Glomerular visceral epithelial cell (primary cell): ENCODE results near the gene PJA1.
A peak's percentile ranks its signal among the peaks of the same experiment; 100 is the strongest.

Source experiments
- DNase-seq: peaks from one replicate; pipeline ENCODE4 v3.0.0-alpha.2; 2016; ENCODE audit errors: extremely low spot score

The PJA1 gene

GRCh38 chrX:69165087-69165651 is at the start of gene PJA1:
TSS of gene PJA1 (minus strand) at chrX:69165453. CDS start at chrX:69163073, 2,380 bp downstream.
- peak; percentile 67 for DNase-seq

- DNase-seq = no peak
Observed at GRCh38 chrX:69214463-69214862, 49.2 kb upstream of the PJA1 start.

GRCh38 chrX:69211701-69212100 is 46.4 kb upstream of the PJA1 start:
- no peak for DNase-seq

- no peak for DNase-seq
Observed at GRCh38 chrX:69210581-69210980, 45.3 kb upstream of the PJA1 start.

GRCh38 chrX:69207216-69207615 is 42.0 kb upstream of the PJA1 start:
- DNase-seq = no peak

- DNase-seq = no peak
Observed at GRCh38 chrX:69203638-69204037, 38.4 kb upstream of the PJA1 start.

GRCh38 chrX:69197690-69198089 is 32.4 kb upstream of the PJA1 start:
- no peak for DNase-seq

GRCh38 chrX:69196666-69197065 is 31.4 kb upstream of the PJA1 start:
- DNase-seq = no peak

GRCh38 chrX:69195810-69196209 is 30.6 kb upstream of the PJA1 start:
- no peak for DNase-seq

GRCh38 chrX:69195192-69195591 is 29.9 kb upstream of the PJA1 start:
- no peak for DNase-seq

- DNase-seq = no peak
Observed at GRCh38 chrX:69192603-69193002, 27.4 kb upstream of the PJA1 start.

- no peak for DNase-seq
Observed at GRCh38 chrX:69189576-69190371, 24.5 kb upstream of the PJA1 start.

- no peak for DNase-seq
Observed at GRCh38 chrX:69186651-69187050, 21.4 kb upstream of the PJA1 start.

- DNase-seq = no peak
Observed at GRCh38 chrX:69185886-69186285, 20.6 kb upstream of the PJA1 start.

- DNase-seq = no peak
Observed at GRCh38 chrX:69185141-69185540, 19.9 kb upstream of the PJA1 start.

GRCh38 chrX:69182818-69183380 is 17.6 kb upstream of the PJA1 start:
- DNase-seq = no peak

- DNase-seq = peak; percentile 7
Observed at GRCh38 chrX:69179380-69179911, 14.2 kb upstream of the PJA1 start.

- DNase-seq = no peak
Observed at GRCh38 chrX:69178592-69178991, 13.3 kb upstream of the PJA1 start.

GRCh38 chrX:69177511-69178162 is 12.4 kb upstream of the PJA1 start:
- DNase-seq = no peak

- DNase-seq = no peak
Observed at GRCh38 chrX:69176053-69176452, 10.8 kb upstream of the PJA1 start.

- DNase-seq = no peak
Observed at GRCh38 chrX:69173906-69174305, 8.7 kb upstream of the PJA1 start.

GRCh38 chrX:69172937-69173336 is 7.7 kb upstream of the PJA1 start:
- no peak for DNase-seq
